CD4-positive, CD25-positive, alpha-beta regulatory T cell (primary cell): ENCODE measurements around the gene WNT8B. TPM values are rescaled to one million over a fixed set of nuclear protein-coding genes. Genes with fewer than 3 reads are reported as not detected.

Experiments used
- ATAC-seq, 2 donors: fragments of 150-1000 bp; cut with Tn5 transposase; one replicate each; pipeline ENCODE4 v1.10.0; 2021; ENCODE audit warnings: low read depth in 2 of 2, moderate number of reproducible peaks in 2 of 2, moderate library complexity in 1 of 2
- DNase-seq, 3 donors: peaks; one replicate each; pipeline versions ENCODE4 v3.0.0 to v3.0.0-alpha.2; 2012 to 2022; ENCODE audit warnings: mixed read lengths in 1 of 3
- H3K27ac ChIP-seq: one replicate; pipeline ENCODE4 v1.7.0; 2013; ENCODE audit warnings: mild to moderate bottlenecking, low read length; ENCODE audit not compliant: insufficient read depth, poor library complexity, severe bottlenecking
- H3K27me3 ChIP-seq: one replicate; pipeline ENCODE4 v1.7.0; 2013; ENCODE audit warnings: low read length; ENCODE audit not compliant: control insufficient read depth, insufficient read depth
- H3K36me3 ChIP-seq: one replicate; pipeline ENCODE4 v1.7.0; 2013; ENCODE audit warnings: mild to moderate bottlenecking, low read length, moderate library complexity; ENCODE audit not compliant: control insufficient read depth, insufficient read depth
- H3K4me1 ChIP-seq: 2 replicates; pipeline ENCODE4 v1.7.0; 2013; ENCODE audit warnings: mild to moderate bottlenecking, low read length; ENCODE audit not compliant: insufficient read depth, control insufficient read depth, poor library complexity, severe bottlenecking
- H3K4me3 ChIP-seq: one replicate; pipeline ENCODE4 v1.7.0; 2013; ENCODE audit warnings: low read depth, mild to moderate bottlenecking, low read length, moderate library complexity
- H3K9me3 ChIP-seq, 2 experiments: 1 replicate in 1 of 2; 2 replicates in 1 of 2; pipeline ENCODE4 v1.7.0; 2013; ENCODE audit warnings: low read length in 2 of 2, mild to moderate bottlenecking in 1 of 2, moderate library complexity in 1 of 2; ENCODE audit not compliant: control insufficient read depth in 2 of 2
- H3K27ac Mint-ChIP-seq, 3 donors: one replicate each; pipeline ENCODE4 v1.8.0; 2020 to 2022; ENCODE audit warnings: mild to moderate bottlenecking in 3 of 3, mixed read lengths in 3 of 3, moderate library complexity in 2 of 3
- H3K27me3 Mint-ChIP-seq: one replicate; pipeline ENCODE4 v1.8.0; 2022; ENCODE audit warnings: mild to moderate bottlenecking, mixed read lengths
- H3K36me3 Mint-ChIP-seq: one replicate; pipeline ENCODE4 v1.8.0; 2020; ENCODE audit warnings: mixed read lengths
- H3K4me1 Mint-ChIP-seq, 4 donors: one replicate each; pipeline ENCODE4 v1.8.0; 2020 to 2022; ENCODE audit warnings: mixed read lengths in 4 of 4, mild to moderate bottlenecking in 1 of 4
- H3K4me3 Mint-ChIP-seq, 4 donors: one replicate each; pipeline ENCODE4 v1.8.0; 2020 to 2022; ENCODE audit warnings: mild to moderate bottlenecking in 4 of 4, mixed read lengths in 4 of 4, moderate library complexity in 3 of 4
- H3K9me3 Mint-ChIP-seq, 7 donors: one replicate each; pipeline ENCODE4 v1.8.0; 2020 to 2022; ENCODE audit warnings: mixed read lengths in 7 of 7, mild to moderate bottlenecking in 3 of 7, moderate library complexity in 2 of 7
- polyA plus RNA-seq, 4 donors: library from polyadenylated mRNA; unstranded; fragments of 300-500 nt; fragmentation: Illumina TruSeq; gene quantifications; one replicate each; pipeline ENCODE4 v1.2.3, GENCODE V29; 2021
- total RNA-seq: library from RNA; stranded (reverse); gene quantifications from one replicate; pipeline ENCODE4 v1.2.3, GENCODE V29; 2022

WNT8B gene
- total and polyA plus RNA-seq, 5 donors from 2014 or later = 0.07 TPM; not detected in 4

DNA sequence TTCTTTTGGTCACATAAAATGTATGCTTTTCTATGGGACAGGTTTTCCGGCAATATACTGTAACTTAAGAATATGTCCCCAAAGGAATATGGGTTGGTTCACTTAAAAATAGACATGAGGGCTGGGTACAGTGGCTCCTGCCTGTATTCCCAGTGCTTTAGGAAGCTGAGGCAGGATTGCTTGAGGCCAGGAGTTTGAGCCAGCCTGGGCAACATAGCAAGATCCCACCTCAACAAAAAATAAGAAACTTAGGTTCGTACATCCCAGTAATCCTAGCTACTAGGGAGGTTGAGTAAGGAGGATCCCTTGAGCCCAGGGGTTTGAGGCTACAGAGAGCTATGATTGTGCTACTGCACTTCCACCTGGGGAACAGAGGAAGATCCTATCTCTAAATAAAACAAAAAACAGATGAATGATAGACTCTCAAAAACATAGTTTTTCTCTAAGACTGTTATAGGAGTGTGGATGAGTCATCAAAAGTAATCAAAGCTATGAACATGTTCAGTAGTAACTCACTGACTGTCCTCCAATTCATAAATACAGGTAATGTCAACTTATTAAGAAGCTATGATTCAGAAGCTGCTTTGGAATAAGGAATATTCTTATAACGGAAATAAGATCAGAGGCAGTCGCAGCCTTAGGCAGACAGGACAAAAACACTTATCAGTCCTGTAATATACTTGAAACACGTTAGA lies 59.4 kb downstream of the WNT8B start:
- H3K9me3 ChIP-seq = no peaks in the 10 kb centered on the region
- H3K27me3 Mint-ChIP-seq = no peaks in the 10 kb centered on the region
- H3K27ac Mint-ChIP-seq = peak overlapping the region in 2 of 3 donors; percentile 2 to 39
- no peak overlapping the region for H3K4me3 Mint-ChIP-seq
- H3K4me1 Mint-ChIP-seq = peaks cover 8 to 43% (median 29%) of the 10 kb centered on the region in 4 donors
- no peak for DNase-seq
- H3K36me3 Mint-ChIP-seq = peaks cover 28% of the 10 kb centered on the region
- H3K4me3 ChIP-seq = no peak overlapping the region
- no peaks in the 10 kb centered on the region for H3K27me3 ChIP-seq
- no peaks in the 10 kb centered on the region for H3K9me3 Mint-ChIP-seq
- H3K36me3 ChIP-seq = peaks cover 43% of the 10 kb centered on the region
- H3K27ac ChIP-seq = no peak overlapping the region
- peaks cover 3% of the 10 kb centered on the region for H3K4me1 ChIP-seq
- no peak for ATAC-seq

DNA sequence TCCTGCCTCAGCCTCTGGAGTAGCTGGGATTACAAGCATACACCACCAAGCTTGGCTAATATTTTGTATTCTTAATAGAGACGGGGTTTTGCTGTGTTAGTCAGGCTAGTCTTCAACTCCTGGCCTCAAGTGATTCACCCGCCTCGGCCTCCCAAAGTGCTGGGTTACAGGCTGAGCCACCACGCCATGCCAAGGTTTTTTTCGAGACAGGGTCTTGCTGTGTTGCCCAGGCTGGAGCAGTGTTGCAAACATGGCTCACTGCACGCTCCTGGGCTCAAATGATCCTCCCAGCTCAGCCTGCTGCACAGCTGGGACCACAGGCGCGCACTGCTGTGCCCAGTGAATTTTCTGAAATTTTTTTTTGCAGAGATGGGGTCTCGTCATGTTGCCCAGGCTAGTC lies 60.1 kb downstream of the WNT8B start:
- H3K36me3 Mint-ChIP-seq = peaks cover 23% of the 10 kb centered on the region

DNA sequence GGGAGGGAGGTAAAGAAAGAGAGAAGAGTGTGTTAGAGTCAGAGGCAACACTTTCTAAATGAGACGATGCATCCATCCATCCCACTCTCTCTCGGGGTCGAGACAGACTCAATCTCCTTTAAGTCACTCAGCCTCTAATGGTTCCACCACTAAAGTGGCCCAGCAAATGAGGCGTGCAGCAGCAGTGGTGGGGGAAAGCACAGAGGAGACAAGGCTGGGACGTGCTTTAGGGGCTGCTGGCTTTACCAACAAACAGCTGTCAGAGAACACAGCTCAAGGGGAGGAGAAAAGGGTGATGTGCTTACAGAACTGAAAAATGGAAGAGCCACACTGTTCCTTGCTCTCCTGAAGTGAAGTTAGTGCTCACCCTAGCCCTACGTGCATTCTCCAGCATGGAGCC lies 61.4 kb downstream of the WNT8B start:
- no peak overlapping the region for H3K4me3 Mint-ChIP-seq
- ATAC-seq (no peak), DNase-seq (no peak)
- Histone ChIP-seq H3K27me3 (no peaks in the 10 kb centered on the region), H3K4me1 (peaks cover 22% of the 10 kb centered on the region), H3K4me3 (no peak overlapping the region), H3K27ac (no peak overlapping the region), H3K9me3 (no peaks in the 10 kb centered on the region), H3K36me3 (peaks cover 47% of the 10 kb centered on the region)
- peaks cover 10 to 44% (median 32%) of the 10 kb centered on the region in 4 donors for H3K4me1 Mint-ChIP-seq
- peak overlapping the region in 1 of 3 donors; percentile 81 for H3K27ac Mint-ChIP-seq
- no peaks in the 10 kb centered on the region for H3K27me3 Mint-ChIP-seq
- H3K36me3 Mint-ChIP-seq = peaks cover 23% of the 10 kb centered on the region
- no peaks in the 10 kb centered on the region for H3K9me3 Mint-ChIP-seq

More for the DNA sequence above, 60.1 kb downstream of the WNT8B start:
- Mint-ChIP-seq H3K27ac (no peak overlapping the region), H3K9me3 (no peaks in the 10 kb centered on the region), H3K27me3 (no peaks in the 10 kb centered on the region), H3K4me3 (peak overlapping the region in 1 of 4 donors; percentile 12), H3K4me1 (peaks cover 8 to 42% (median 31%) of the 10 kb centered on the region in 4 donors)
- peaks cover 10% of the 10 kb centered on the region for H3K4me1 ChIP-seq
- H3K9me3 ChIP-seq = no peaks in the 10 kb centered on the region
- peaks cover 47% of the 10 kb centered on the region for H3K36me3 ChIP-seq
- no peak overlapping the region for H3K4me3 ChIP-seq
- H3K27me3 ChIP-seq = no peaks in the 10 kb centered on the region
- ATAC-seq (no peak), DNase-seq (no peak)
- H3K27ac ChIP-seq = no peak overlapping the region

DNA sequence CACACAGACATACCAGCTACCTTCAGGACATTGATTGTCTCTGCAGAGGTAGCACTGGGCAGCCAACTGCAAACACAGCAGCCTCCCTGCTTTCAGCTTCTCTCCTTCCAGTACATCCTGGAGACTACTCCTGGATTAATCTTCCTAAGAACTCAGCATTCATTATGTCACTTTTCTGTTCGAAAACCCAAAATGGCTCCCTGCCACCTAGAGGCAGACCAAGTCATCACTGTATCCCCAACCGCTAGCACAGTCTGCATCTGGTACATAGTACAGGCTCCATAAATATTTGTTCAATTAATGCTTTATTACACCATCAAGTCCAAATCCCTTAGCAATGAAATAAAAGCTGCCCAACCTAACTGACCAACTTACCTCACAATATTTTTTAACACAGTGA lies 61.8 kb downstream of the WNT8B start:
- Histone ChIP-seq H3K4me1 (peaks cover 23% of the 10 kb centered on the region), H3K27ac (no peak overlapping the region), H3K27me3 (no peaks in the 10 kb centered on the region), H3K36me3 (peaks cover 47% of the 10 kb centered on the region), H3K4me3 (no peak overlapping the region), H3K9me3 (no peaks in the 10 kb centered on the region)
- Mint-ChIP-seq H3K4me1 (peaks cover 10 to 47% (median 34%) of the 10 kb centered on the region in 4 donors), H3K36me3 (peaks cover 25% of the 10 kb centered on the region), H3K9me3 (no peaks in the 10 kb centered on the region), H3K27ac (no peak overlapping the region), H3K27me3 (no peaks in the 10 kb centered on the region), H3K4me3 (peak overlapping the region in 1 of 4 donors; percentile 64)
- ATAC-seq (no peak), DNase-seq (no peak)

DNA sequence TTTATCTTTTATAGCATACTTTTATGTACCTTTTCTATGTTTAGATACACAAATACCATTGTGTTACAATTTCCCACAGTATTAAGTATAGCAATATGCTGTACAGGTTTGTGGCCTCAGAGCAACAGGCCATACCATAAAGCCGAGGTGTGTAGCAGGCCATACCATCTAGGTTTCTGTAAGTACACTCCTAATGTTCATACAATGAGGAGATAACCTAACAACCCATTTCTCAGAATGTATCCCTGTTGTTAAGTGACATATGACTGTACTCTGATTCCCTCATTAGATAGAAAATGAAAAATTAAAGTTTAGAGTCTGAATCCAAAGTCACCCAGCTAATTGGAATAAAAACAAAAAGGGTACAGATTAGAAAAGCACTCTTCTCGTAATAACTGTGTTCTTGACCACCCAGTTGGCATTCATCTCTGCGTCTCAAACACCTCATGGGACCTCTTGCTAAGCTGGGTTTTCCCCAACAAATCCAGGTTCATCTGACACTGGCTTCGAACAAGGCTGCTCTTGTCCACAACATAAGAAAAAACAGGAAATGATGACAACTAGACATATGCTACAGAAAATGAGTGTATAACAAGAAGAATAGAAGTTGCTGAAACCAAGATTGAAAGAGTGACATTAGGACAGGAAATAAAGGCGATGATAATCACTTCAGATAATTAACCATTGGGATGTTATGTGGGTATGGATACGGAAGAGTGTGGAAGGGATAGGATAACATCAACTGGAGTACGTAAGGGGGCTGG lies 65.5 kb downstream of the WNT8B start:
- H3K36me3 Mint-ChIP-seq = peaks cover 26% of the 10 kb centered on the region
- DNase-seq = peak; percentile 10 to 59 (median 22)

DNA sequence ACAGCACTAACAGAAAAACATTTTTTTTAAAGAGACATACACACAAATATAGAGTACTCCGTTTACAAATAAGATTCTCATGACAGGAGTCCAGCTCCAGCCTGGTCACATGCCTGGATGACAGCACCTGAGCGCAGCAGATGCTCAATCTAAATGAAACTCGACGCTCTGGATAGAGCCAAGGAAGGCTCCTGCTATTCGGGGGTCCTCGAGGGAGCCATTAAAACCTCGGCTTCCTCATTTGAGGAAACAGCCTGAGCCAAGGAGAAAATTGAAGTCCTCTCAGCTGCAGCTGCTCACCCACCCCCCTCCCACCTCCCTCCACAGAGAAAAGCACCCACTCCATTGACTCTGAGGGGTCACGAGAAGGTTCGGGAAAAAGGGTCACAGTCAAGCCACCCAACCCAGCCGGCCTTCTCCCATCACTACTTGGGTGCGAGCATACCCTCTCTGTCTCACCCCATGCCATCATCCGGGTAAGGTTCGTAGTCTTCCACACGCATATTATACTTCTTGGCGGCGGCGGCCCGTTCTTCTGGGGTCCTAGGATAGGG lies 66.2 kb downstream of the WNT8B start:
- Histone ChIP-seq H3K36me3 (peaks cover 34% of the 10 kb centered on the region), H3K4me1 (peaks cover 29% of the 10 kb centered on the region), H3K27ac (peak overlapping the region; percentile 77), H3K27me3 (no peaks in the 10 kb centered on the region), H3K4me3 (peak overlapping the region; percentile 97), H3K9me3 (no peaks in the 10 kb centered on the region)
- Mint-ChIP-seq H3K27ac (peak overlapping the region; percentile 90 to 100 (median 100)), H3K4me1 (peaks cover 15 to 52% (median 39%) of the 10 kb centered on the region in 4 donors), H3K9me3 (no peaks in the 10 kb centered on the region), H3K27me3 (no peaks in the 10 kb centered on the region), H3K4me3 (peak overlapping the region; percentile 96 to 100 (median 99)), H3K36me3 (peaks cover 22% of the 10 kb centered on the region)
- ATAC-seq = peak; percentile 6 to 12
- no peak for DNase-seq

More for the DNA sequence above, 65.5 kb downstream of the WNT8B start:
- Histone ChIP-seq H3K9me3 (no peaks in the 10 kb centered on the region), H3K36me3 (peaks cover 41% of the 10 kb centered on the region), H3K27ac (peak overlapping the region; percentile 77), H3K27me3 (no peaks in the 10 kb centered on the region), H3K4me1 (peaks cover 29% of the 10 kb centered on the region), H3K4me3 (peak overlapping the region; percentile 97)
- Mint-ChIP-seq H3K27ac (peak overlapping the region; percentile 90 to 100 (median 100)), H3K4me3 (peak overlapping the region; percentile 96 to 100 (median 99)), H3K9me3 (no peaks in the 10 kb centered on the region), H3K27me3 (no peaks in the 10 kb centered on the region), H3K4me1 (peaks cover 15 to 53% (median 41%) of the 10 kb centered on the region in 4 donors)
- peak; percentile 35 to 47 for ATAC-seq

DNA sequence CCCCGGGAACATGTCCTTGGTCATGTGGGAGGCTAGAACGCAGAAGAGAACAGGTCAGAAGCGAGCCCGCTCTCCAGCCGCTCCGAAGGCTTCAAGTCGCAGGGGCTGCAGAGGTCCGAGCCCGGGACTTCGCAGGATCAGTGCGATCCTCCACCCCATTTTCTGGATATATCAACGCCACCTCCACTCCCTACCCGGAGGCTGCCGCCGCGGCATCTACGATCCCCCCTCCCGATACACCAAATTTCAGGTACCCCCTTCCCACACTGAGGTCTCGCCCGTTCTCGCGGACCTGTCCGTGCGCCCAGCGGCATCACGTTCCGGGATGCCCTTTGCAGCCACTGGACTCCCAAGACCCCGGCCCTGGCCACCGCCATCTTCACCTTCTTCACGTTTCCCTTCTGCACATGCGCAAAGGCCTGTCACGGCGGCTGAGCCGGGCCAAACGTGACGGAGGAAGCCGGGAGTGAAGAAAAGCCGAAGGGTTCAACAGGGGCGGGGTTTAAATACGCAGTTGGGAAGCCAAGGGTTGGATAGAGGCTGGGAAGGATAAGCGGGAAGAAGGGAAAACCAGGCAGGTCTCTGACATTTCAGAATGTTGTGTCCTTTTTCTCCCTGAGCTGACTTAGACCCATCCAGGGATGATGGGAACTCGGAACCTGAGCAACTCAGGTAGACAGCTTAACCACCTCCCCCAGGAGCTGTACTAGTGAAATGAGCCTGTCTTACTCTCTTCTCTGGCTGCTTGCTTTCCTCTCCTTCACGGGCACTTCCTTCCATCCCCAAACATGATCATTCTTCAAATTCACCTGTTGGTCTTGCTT lies 66.9 kb downstream of the WNT8B start, which contains the start of gene NDUFB8:
Gene NDUFB8 (minus strand): TSS at position 397 of the 824 bp plus-strand sequence. CDS start 20 bp downstream, at position 377.
- peak within 1 kb of the TSS; percentile 96 to 100 (median 99) for H3K4me3 Mint-ChIP-seq
- no peaks in the 10 kb centered on the region for H3K9me3 ChIP-seq
- H3K36me3 ChIP-seq = peaks cover 27% of the 10 kb centered on the region
- no peaks in the 10 kb centered on the region for H3K27me3 Mint-ChIP-seq
- ATAC-seq (peak; percentile 73 to 79), DNase-seq (peak; percentile 76 to 91 (median 86))
- peaks cover 13 to 49% (median 38%) of the 10 kb centered on the region in 4 donors for H3K4me1 Mint-ChIP-seq
- H3K27me3 ChIP-seq = no peaks in the 10 kb centered on the region
- H3K36me3 Mint-ChIP-seq = peaks cover 20% of the 10 kb centered on the region
- no peaks in the 10 kb centered on the region for H3K9me3 Mint-ChIP-seq
- H3K4me1 ChIP-seq = peaks cover 29% of the 10 kb centered on the region
- peak within 1 kb of the TSS; percentile 97 for H3K4me3 ChIP-seq
- peak within 1 kb of the TSS; percentile 77 for H3K27ac ChIP-seq
- H3K27ac Mint-ChIP-seq = peak within 1 kb of the TSS; percentile 90 to 100 (median 100)
